ENCODE results near the gene TCF4.

TCF4 gene

DNA sequence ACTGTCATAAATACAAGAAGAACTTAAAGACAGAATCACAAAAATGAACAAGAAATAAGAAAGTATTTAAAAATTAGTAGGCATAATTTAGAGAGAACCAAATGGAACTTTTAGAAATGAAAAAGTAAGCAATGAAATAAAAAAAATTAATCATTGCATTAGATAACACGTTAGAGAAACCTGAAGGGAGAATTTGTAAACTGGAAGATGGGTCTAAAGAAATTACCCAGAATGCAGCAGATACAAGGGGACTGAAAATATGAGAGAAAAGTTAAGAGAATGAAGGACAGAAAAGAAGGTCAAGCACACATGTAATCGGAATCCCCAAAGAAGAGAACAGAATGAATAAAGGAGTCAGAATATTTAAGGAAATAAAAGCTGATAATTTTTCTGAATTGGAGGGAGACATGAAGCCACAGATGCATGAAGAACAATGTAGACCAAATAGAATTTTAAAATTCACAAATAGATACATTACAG is 21.5 kb downstream of the TCF4 start:
- Histone ChIP-seq H3K4me2 (ENCODE audit: low read depth, low read length, poor library complexity, severe bottlenecking) (no peak overlapping the region), H3K79me2 (ENCODE audit: insufficient read depth, low read length) (peaks cover 9% of the 10 kb centered on the region; the same call in 1 of the 2 replicates), H3F3A (ENCODE audit: low read depth) (no peaks in the 10 kb centered on the region), H4K20me1 (ENCODE audit: insufficient read depth, low read length, poor library complexity, severe bottlenecking) (no peaks in the 10 kb centered on the region), H3K4me3 (ENCODE audit: low read length, poor library complexity, severe bottlenecking) (no peak overlapping the region), H3K9ac (ENCODE audit: low read depth, low read length, poor library complexity, severe bottlenecking) (no peak overlapping the region), H3K9me2 (replicated peaks; ENCODE audit: low read depth, low read length) (no peaks in the 10 kb centered on the region), H3K27me3 (ENCODE audit: insufficient read depth, low read length, poor library complexity, severe bottlenecking) (no peaks in the 10 kb centered on the region), H3K4me1 (ENCODE audit: insufficient read depth, low read length, poor library complexity, severe bottlenecking) (no peaks in the 10 kb centered on the region), H3K36me3 (ENCODE audit: insufficient read depth, low read length) (no peaks in the 10 kb centered on the region), H3K9me3 (ENCODE audit: insufficient read depth, low read depth, low read length) (no peaks in the 10 kb centered on the region), H2AFZ (ENCODE audit: low read length) (no peak overlapping the region)
- TF ChIP-seq, protein P1, sequence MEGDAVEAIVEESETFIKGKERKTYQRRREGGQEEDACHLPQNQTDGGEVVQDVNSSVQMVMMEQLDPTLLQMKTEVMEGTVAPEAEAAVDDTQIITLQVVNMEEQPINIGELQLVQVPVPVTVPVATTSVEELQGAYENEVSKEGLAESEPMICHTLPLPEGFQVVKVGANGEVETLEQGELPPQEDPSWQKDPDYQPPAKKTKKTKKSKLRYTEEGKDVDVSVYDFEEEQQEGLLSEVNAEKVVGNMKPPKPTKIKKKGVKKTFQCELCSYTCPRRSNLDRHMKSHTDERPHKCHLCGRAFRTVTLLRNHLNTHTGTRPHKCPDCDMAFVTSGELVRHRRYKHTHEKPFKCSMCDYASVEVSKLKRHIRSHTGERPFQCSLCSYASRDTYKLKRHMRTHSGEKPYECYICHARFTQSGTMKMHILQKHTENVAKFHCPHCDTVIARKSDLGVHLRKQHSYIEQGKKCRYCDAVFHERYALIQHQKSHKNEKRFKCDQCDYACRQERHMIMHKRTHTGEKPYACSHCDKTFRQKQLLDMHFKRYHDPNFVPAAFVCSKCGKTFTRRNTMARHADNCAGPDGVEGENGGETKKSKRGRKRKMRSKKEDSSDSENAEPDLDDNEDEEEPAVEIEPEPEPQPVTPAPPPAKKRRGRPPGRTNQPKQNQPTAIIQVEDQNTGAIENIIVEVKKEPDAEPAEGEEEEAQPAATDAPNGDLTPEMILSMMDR (conservative IDR thresholded peaks at IDR 0.05; ENCODE audit: low read length) = no peak
- TF ChIP-seq EZH2phosphoT487 (IDR thresholded peaks at IDR 0.05; ENCODE audit: borderline replicate concordance) = no peak

DNA sequence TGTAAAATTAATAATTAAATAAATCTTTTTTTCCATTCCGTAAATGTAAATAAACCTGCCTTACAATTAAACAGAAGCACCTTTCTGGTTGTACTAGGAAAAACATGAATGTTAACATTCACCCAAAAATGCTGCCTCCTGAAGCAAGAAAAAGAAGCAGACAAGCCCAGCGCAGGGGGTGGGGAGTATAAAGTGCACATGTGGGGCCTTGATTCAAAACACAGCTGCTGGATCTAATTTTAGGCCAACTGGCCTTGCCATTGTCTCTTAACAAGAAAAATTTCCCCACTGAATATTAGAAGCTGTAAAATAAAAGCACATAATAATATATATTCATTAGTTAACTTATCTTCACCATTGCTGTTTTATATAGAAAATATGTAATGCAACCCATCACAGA is 28.3 kb downstream of the TCF4 start:
- no peaks in the 10 kb centered on the region for H3K4me1 ChIP-seq (ENCODE audit: insufficient read depth, low read length, poor library complexity, severe bottlenecking)
- no peaks in the 10 kb centered on the region for H3F3A ChIP-seq (ENCODE audit: low read depth)
- no peak overlapping the region for H3K4me3 ChIP-seq (ENCODE audit: low read length, poor library complexity, severe bottlenecking)
- TF ChIP-seq, protein P1 (conservative IDR thresholded peaks at IDR 0.05; ENCODE audit: low read length) = no peak
- no peak for TF ChIP-seq EZH2phosphoT487 (IDR thresholded peaks at IDR 0.05; ENCODE audit: borderline replicate concordance)
- H3K79me2 ChIP-seq (ENCODE audit: insufficient read depth, low read length) = peaks cover 20% of the 10 kb centered on the region; the same call in 1 of the 2 replicates
- no peak overlapping the region for H3K9ac ChIP-seq (ENCODE audit: low read depth, low read length, poor library complexity, severe bottlenecking)
- no peaks in the 10 kb centered on the region for H3K27me3 ChIP-seq (ENCODE audit: insufficient read depth, low read length, poor library complexity, severe bottlenecking)
- no peak overlapping the region for H3K4me2 ChIP-seq (ENCODE audit: low read depth, low read length, poor library complexity, severe bottlenecking)
- H3K9me3 ChIP-seq (ENCODE audit: insufficient read depth, low read depth, low read length) = no peaks in the 10 kb centered on the region
- no peaks in the 10 kb centered on the region for H3K36me3 ChIP-seq (ENCODE audit: insufficient read depth, low read length)
- H2AFZ ChIP-seq (ENCODE audit: low read length) = no peak overlapping the region
- no peaks in the 10 kb centered on the region for H3K9me2 ChIP-seq (replicated peaks; ENCODE audit: low read depth, low read length)
- H4K20me1 ChIP-seq (ENCODE audit: insufficient read depth, low read length, poor library complexity, severe bottlenecking) = no peaks in the 10 kb centered on the region

GRCh38 chr18:55557211-55557610 is 30.8 kb downstream of the TCF4 start:
- H3K4me1 ChIP-seq (ENCODE audit: insufficient read depth, low read length, poor library complexity, severe bottlenecking) = no peaks in the 10 kb centered on the region
- no peak overlapping the region for H3K4me2 ChIP-seq (ENCODE audit: low read depth, low read length, poor library complexity, severe bottlenecking)
- no peaks in the 10 kb centered on the region for H3K27me3 ChIP-seq (ENCODE audit: insufficient read depth, low read length, poor library complexity, severe bottlenecking)
- H3K4me3 ChIP-seq (ENCODE audit: low read length, poor library complexity, severe bottlenecking) = no peak overlapping the region
- no peaks in the 10 kb centered on the region for H3F3A ChIP-seq (ENCODE audit: low read depth)
- TF ChIP-seq, protein P1 (conservative IDR thresholded peaks at IDR 0.05; ENCODE audit: low read length) = no peak
- TF ChIP-seq EZH2phosphoT487 (IDR thresholded peaks at IDR 0.05; ENCODE audit: borderline replicate concordance) = no peak
- H3K36me3 ChIP-seq (ENCODE audit: insufficient read depth, low read length) = no peaks in the 10 kb centered on the region
- no peak overlapping the region for H3K9ac ChIP-seq (ENCODE audit: low read depth, low read length, poor library complexity, severe bottlenecking)
- peaks cover 27% of the 10 kb centered on the region; the same call in 1 of the 2 replicates for H3K79me2 ChIP-seq (ENCODE audit: insufficient read depth, low read length)
- H2AFZ ChIP-seq (ENCODE audit: low read length) = no peak overlapping the region
- H3K9me3 ChIP-seq (ENCODE audit: insufficient read depth, low read depth, low read length) = no peaks in the 10 kb centered on the region
- no peaks in the 10 kb centered on the region for H3K9me2 ChIP-seq (replicated peaks; ENCODE audit: low read depth, low read length)
- no peaks in the 10 kb centered on the region for H4K20me1 ChIP-seq (ENCODE audit: insufficient read depth, low read length, poor library complexity, severe bottlenecking)

All from Loucy (cell line).